ENCODE results near the gene PLD4. TPM values are rescaled to one million over a fixed set of nuclear protein-coding genes. Genes with fewer than 3 reads are reported as not detected.

PLD4 gene
- polyA plus RNA-seq, 3 donors: 2.8 to 4.7 (median 4.1) TPM

DNA sequence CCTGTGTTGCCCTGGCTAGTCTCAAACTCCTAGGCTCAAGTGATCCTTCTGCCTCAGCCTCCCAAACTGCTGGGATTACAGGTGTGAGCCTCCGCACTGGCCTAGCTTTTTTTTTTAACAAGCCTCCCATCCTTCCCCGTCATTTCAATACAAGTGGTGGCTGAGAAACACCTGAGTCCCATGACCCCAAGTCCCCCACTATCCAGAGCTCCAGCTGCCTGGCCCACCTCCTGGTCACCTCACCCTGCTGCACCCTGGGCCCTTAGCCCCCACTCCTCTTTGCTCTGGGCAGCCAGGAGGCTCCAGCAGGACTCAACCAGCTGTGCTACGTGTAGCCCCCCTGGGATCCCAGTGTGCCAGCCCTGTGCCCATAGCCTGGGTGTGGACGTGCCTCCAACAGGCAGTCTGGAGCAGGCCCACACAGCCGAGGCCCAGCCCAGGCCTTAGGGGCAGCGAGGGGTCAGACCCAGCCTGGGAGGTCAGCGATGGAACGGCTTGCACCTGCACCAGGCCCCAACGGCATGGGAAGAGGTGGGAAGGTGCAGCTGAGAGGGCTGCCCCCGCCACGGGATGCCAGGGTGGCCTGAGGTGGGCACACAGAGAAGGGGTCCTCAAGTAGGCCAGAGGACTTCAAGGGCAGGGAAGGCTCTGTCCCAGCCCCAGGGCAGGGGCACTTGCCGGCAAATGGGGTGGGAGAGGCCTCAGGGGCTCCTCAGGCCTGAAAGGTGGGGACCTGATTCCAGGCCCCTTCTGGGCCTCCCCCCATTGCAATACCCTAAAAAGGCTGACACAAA is 47.0 kb downstream of the PLD4 start:
- no peak for DNase-seq

DNA sequence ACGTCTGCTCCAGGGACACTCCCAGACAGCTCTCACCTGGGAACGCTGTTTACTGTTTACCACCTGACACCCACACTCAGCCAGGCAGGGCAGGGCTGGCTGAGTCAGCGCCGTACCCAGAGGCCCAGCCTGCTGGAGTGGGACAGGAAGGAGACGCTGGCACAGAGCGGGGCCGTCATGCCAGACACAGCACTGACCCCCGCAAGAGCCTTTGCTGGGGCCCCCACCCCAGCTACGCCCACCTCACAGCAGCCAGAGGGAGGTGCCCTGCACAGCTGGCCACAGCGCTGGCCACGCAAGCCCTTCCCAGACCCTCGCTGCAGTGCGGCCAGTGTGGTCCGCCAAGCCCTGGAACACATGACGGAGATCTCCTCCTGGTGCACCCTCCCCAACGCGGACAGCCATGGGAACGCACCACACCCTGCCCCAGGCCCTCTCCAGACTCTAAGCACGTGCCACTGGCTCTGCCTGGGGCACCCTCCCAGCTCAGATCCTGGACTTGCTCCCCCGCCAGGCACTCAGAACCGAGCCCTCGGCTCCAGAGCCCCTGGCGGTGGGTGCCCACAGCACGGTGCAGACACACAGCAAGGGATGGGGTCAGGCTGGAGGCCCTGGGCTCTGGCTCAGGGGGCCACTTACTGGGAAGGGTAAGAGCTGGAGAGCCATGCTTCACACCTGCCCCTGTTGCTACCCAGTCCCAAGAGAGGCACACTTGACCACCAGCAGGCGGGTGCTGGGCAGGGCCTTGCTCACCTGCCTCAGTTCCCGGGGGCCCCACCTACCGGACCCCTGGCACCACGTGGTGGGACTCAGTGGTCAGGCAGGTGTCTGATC is 47.8 kb downstream of the PLD4 start:
- DNase-seq: no peak

DNA sequence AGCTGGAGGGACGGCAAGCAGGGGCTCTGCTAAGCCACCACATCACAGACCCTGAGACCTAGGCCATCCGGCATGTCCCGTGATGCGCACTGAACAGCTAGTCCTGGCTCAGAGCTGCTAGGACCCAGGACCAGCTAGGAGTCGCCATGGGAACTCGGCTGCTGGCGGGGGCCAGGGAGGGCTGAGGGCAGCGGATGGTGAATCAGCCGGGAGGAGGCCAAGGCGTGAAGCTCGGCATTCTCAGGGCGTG is 48.4 kb downstream of the PLD4 start:
- no peak for DNase-seq

DNA sequence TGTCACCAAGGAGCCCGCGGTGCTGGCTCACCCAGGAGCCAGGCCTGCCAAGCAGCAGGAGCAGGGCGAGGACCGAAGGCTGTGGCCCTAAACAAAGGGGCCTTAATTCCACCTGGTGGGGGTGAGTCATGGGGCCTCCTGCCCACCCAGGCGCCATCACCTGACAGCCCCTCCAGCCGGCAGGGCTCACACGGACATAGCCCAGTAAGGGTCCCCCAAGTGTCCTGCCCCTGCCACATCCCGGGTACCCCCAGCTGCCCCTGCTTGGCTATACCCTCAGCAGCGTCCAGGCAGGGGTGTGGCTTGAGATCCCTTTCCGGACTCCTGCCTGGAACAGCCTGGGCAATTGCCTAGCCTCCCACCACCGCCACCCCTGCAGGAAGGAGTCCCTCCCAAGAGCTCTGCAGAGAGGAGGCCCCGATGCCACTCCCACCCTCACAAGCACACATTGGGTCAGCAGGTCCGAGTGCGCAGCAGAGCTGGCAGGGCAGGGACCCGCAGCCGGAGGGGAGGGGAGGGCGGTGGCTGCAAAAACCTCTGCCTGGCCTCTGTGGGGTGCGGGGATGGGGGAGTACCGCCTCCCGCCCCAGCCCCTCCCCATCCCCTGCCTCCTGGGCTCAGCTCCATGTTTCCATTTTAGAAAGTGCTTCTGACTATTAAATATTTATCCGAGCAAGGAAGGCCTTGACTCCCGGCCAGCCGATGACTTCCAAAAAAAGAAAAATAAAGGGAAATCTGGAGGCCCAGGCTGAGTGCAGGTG is 48.9 kb downstream of the PLD4 start:
- no peak for DNase-seq

DNA sequence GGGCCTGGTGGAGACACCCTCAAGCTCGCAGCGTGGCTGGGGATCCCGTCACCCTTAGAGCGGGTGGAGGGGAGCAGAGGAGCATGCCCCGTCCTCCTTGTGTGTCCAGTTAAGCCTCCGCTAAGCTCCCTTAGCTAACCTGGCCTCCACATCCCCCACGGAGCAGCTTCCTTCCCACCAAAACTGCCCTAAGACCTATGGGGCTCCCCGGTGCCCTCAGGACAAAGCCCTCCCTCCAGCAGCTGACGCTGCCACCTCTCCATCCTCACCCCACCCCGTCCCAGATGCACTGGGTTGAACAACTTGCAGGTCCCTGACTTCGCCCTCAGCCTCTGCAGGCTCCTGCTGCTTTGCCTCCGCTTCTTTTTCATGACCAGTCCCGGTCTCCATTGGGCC is 49.5 kb downstream of the PLD4 start:
- DNase-seq: no peak

DNA sequence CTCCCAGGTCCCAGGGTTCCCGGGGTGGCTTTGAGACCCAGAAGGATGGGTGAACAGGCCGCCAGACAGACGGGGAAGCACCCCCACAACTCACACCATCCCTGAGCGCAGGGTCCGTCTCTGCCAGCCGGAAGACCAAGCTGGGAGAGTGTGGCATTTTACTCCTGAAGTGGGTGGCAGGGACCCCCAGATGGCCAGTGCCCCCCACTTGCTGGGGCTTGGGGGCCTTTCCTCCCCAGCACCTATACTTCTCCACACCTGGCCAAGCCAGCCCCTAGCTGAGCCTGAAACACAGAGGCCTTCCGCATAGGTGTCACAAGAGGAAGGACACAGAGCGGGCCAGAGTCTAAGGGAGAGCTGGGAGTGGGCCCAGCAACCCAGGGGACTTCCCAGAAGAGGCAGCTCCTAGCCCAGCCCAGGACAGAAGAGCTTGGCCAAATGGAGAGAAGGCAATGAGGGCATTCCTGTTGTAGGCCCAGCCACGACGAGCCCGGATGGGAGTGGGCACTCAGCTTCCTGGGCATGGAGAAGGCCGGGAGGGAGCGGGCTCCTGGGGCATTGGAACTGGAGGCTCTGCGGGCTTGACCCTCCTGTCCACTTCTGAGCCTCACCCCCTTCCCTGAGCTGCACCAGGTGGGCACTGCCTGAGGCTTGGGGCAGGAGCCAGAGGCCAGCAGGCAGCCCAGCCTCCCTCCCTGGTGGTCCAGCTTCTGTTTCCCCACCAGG is 50.1 kb downstream of the PLD4 start:
- DNase-seq: no peak

DNA sequence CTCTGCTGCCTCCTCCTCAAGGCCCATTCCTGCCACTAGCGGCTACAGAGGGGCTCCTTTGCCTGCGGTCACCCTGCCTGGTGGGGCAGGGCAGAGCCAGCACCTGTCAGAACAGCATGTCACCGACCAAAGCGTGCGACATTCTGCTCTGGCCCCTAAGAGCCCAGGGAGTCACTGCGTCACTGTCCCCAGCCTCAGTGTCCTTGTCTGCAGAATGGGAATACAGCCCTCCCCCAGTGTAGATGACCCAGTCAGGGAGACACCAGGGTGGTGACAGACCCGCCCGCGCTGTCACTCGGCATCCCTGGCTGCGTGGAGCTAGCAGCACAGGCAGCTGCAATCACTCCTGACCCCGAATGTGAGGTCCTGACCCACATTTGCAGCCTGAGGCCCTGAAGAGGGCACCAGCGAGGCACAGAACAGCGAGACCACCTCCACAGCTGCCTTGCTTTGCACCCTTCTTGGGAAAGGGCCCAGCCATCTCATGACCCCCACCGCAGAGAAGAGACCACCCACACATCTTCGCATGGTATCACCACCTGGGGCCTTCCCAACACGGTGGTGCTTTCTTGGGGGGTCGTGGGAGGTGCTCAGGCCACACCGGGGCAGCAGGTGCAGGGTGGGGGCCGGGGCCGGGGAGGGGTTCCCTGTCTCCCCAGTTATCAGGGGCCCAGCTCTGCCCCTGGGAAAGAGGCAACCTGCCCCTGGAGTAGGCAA is 51.0 kb downstream of the PLD4 start:
- no peak for DNase-seq

DNA sequence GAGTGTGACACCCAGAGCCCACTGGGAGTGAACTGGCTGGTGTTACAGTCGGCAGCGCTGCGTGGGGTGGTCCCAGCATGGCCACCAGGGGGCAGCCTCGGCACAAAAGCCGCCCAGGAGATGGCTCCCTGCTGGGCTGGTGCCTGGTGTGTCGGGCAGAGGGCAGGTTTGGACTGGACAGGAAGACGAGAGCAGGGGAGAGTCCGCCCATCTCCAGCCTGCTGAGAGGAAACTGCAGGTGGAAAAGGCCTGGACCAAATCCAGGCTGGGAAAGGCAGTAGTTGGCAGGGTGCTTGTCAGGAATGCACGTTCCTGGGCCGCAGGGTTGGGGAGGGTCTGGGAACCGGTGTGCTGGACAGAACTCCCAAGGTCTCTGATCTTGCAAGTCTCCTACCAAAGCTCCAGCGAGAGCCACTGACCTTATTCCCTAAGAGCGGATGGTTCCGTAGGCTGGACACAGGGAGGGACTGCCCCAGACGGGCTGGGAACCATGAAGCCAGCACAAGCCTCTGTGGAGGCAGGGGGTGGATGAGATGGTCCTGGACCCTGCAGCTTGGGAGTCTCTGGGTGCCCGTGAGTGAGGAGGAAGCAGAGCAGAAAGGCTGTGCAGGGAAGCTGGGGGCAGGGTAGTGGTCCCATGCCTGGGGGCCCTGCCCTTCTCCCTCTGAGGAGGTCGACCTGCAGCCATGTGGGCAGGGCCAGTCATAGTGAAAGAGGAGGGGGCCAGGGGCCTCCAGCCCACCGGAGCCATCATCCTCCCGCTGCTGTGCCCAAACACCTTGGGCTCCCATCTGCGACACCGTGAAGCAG is 51.7 kb downstream of the PLD4 start:
- peak; percentile 63 for DNase-seq

DNA sequence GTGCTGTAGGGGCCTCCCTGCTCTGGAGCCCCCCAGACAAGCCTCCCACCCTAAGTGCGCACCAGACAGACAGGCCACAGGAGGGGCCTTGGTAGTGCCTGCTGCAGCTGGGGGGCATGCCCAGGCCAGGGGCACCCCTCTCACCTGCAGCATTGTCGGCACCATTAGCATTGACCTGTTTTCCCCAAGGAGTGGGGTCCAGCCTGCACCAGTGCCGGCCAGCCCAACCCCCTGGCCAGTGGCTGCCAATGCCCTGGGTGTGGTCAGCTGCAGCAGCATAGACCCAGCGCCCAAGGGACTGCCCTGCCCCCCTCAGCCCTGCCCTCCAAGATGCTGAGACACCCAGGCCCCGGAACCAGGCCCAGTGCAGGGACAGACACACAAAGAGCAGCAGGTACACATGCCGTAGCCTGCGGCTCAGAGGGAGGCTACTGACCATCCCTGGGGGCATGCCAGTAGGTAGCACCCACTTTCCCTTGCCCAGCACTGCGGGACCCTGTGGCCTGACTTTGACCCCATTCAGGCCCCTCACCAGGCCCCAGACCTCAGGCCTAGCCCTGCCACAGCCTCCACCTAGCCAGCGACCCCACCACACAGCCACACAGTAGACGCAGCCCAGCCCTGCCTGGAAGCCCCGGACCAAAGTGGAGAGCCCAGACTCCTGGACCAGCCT is 52.5 kb downstream of the PLD4 start:
- DNase-seq: no peak

DNA sequence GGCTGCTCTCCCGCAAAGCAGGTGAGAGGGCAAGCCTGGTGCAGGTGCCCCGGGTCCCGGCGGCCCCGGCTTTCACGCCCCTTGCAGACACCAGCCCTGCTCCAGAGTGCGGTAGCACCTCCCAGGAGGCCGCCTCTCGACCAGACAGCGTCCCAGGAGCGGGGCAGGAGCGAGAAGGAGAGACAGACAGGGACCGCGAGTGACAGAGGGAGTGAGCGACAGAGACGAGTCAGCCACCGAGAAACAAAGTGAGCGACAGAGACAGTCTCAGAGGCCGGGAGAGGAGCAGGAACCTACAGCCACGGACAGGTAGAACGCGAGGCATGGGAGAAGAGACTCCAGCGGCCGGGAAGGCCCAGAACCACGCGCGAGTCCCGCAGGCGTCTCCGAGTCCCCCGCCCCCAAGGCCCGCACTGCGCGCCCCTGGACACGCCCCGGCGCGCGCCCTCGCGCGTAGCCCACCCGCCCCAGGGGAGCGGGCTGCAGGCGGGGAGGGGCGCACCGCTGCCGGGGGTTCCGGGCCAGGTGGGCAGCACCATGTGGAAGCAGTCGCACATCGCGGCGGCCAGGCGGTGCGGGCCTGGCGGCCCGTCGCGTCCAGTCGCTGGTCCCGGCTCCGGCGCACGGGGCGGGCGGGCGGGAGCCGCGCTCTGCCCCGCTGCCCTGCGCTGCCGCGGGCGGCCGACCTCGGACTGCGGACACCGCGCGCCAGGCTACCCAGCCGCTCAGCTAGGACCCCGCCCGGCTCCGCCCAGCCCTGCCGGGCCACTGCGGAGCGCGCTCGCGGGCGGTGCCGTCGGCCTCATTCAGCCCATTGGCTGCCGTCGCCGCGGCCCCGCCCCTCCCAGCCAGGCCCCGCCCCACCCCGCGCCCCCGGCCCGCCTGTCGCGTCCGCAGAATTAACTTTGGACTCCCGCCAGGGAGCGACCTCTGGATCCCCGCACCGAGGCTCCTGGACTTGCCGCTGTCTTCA is 53.3 kb downstream of the PLD4 start, which contains the start of gene AHNAK2:
AHNAK2 (minus strand) TSS at position 694 of the 973 bp plus-strand sequence; CDS start at position 557, 137 bp downstream.
- DNase-seq: peak; percentile 68

DNA sequence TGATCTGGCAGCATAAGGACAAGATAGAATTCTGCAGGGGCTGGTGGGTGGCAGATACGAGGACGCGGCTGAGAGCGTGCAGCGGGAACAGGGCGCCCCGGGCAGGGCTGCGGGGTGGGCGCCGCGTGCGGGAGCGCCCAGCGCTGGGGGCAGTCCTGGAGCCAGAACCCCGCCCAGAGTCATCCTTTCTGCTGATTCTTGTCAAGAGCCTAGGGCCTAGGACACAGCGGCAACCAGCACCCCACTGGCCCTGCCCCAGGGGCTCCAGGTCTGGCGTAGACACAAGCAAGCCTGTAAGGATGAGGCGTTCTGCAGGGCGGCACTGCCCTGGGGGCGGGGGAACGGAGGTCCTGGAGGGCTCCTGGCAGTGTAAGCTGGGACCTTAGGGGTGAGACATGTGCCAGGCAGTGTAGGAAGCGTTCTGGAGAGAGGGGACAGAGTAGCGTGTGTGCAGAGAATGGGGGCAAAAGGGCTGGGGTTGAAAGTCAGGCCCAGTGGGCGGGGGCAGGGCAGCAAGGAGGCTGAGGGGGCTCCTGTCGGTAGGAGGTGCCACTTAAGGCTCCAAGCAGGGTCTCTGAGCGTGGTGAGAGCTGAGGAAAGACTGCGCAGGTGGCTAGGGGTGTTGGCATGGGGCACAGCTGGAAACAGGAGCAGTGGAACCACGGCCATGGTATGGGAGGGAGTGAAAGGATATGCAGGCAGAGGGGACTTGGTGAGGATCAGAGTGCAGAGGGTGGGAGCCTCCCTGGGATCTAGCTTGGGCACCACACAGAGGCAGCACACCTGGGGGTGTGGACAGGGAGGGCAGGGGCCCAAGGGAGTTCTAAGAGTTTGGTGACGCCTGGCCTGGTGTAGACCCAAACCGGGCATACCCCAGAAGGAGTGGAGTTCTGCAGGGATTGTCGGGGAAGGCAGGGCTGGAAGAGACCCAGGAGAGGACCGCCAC is 54.3 kb downstream of the PLD4 start:
- DNase-seq: no peak

DNA sequence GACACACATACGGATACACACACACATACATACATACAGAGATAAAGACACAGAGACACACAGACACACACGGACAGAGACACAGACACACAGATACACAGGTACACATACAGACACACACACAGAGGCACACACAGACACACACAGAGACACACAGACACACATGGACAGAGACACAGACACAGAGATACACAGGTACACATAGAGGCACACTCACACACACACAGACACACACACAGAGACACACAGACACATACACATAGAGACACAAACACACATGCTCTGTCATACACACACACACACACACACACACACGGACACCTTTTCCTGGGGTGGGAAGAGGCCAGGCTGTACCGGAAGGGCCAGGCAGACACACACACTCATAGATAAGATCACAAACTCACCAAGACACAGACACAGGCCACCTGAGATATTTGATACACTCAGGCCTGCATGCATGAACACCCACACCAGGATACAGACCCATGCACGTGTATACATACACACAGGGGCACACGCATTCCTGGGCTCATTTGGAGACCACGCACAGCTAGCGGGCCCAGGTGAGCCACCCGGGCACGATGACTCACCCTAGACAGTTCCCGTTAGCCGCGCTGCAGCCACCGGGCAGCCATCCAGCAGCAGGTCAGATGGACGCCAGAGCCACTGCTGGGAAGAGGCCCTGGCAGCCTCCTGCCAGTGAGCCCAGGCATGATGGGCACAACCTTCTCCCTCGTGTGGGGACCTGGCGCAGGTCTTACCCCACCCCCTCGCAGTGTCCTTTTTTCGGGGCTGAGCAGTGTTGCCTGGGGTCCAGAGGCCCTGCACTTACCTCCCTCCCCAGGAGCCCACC is 55.3 kb downstream of the PLD4 start:
- no peak for DNase-seq

DNA sequence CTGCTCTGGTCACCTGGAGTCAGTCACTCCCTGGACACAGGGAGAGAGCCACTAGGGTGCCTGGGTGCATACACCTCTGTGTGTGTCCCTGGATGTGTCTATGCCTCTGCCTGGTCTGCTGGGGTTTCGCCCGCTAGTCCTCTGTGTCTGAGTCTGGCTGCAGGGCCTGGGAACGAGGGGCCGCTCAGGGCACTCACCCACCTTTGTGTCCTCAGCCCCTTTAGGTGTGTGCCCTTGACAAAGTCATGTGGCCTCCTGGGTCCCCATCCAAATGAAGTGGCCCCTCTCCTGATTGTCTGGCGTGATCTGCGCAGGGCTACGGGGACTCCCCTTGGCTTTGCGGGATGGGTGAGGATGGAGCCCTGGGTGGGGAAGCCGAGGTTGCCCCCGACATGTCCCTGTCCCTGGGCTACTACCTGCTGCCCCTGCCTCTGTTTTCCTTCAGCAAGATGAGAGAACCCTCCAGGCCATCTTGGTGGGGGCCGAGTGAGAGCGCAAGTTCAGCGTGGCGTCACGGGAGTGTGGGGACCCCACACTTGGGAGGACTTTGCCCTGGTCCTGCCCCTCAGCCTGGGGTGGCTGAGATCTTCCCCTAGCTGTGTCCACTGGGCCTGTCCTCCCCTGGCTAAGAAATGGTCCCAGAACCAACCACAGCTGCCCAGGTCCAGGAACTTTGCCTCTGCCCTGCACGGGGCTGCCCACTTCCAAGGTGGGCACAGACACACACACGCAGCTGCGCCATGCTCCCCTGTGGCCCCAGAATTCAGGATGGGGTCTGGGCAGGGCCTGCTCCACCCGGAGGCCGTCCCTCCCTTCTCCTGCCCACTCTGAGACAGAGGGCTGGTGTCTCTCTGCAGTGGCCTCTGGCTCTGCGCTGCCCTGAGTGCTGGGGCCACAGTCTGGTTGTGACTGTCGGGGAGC is 56.2 kb downstream of the PLD4 start:
- DNase-seq: no peak

DNA sequence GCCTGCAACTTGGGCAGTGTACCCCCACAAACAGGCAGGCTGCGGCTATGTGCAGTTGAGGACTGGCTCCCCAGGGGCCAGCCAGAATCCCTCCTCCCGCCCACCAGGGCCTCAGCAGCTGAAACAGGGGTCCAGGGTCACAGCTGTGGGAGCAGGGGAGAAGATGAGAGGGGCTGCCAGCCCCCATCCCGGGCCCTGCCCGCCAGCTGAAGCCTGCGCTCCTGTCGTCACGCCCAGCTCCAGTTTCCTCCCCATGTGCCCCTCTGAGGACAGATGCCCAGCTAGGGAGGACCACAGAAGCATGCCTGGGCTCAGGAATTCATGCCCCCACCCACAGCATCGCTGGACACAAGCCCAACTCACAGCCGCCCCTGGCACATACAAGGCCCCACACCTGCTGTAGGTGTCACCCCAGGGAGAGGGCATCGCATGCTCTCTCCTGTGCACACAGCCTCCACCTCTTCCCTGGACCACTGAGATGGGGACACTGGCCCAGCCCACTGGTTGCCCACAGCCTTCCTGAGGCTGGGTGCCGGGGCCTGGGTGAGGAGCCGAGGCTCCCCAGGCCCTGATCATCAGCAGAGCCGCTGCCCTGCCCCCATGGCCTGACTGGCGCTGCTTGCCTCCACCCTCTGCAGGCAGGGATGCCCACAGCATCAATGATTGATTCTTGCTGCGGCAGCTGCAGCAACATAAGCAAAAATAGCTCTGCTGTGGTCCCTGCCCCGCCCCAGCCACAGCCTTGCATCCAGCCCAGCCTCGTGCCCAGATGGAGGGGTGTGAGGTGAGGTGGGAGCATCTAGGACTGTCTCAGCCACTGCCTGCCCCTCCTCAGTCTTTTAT is 57.2 kb downstream of the PLD4 start:
- no peak for DNase-seq
